GM23338 (cell line): Measurements from ENCODE around the gene UNC5A.

Experiments
- CREB1 ChIP-seq: fragments of 250-450 bp; sonication (Bioruptor Pico); IDR thresholded peaks from 2 replicates; pipeline ENCODE4 v1.5.0; 2020; ENCODE audit warnings: low read depth, mild to moderate bottlenecking, moderate library complexity
- EZH2 ChIP-seq: fragments of 200-600 bp; sonication (generic); IDR thresholded peaks from one replicate; pipeline ENCODE4 v1.8.0; 2017; ENCODE audit warnings: antibody characterized with exemption, mild to moderate bottlenecking, low read depth; ENCODE audit not compliant: unreplicated experiment
- EZH2phosphoT487 ChIP-seq: fragments of 200-600 bp; sonication (generic); IDR thresholded peaks from one replicate; pipeline ENCODE4 v1.8.1; 2018; ENCODE audit warnings: antibody characterized with exemption; ENCODE audit not compliant: unreplicated experiment
- JUNB ChIP-seq: IDR thresholded peaks from one replicate; pipeline ENCODE4 v1.6.1; 2016; ENCODE audit warnings: antibody characterized with exemption; ENCODE audit not compliant: unreplicated experiment
- NANOG ChIP-seq: IDR thresholded peaks from 2 replicates; pipeline ENCODE4 v1.6.1; 2016; ENCODE audit warnings: antibody characterized with exemption, borderline replicate concordance
- POLR2AphosphoS5 ChIP-seq: IDR thresholded peaks from 2 replicates; pipeline ENCODE4 v1.6.1; 2016; ENCODE audit warnings: antibody characterized with exemption, low read depth
- STAT1 ChIP-seq: IDR thresholded peaks from one replicate; pipeline ENCODE4 v1.6.1; 2016; ENCODE audit warnings: antibody characterized with exemption; ENCODE audit not compliant: unreplicated experiment
- ZNF114 ChIP-seq: fragments of 250-450 bp; sonication (Bioruptor Pico); IDR thresholded peaks from 2 replicates; pipeline ENCODE4 v1.5.0; 2020; ENCODE audit warnings: mild to moderate bottlenecking, moderate library complexity
- TF ChIP-seq, protein P1 (sequence below), 2 experiments: fragments of 200-600 bp in 1 of 2; sonication (generic) in 1 of 2; conservative IDR thresholded peaks; 2 replicates each; pipeline versions ENCODE4 v1.5.1 to v1.6.1; 2016 to 2017; ENCODE audit warnings: antibody characterized with exemption in 2 of 2, low read depth in 2 of 2, mild to moderate bottlenecking in 2 of 2, moderate library complexity in 1 of 2
- TF ChIP-seq, protein P2 (sequence below): IDR thresholded peaks from one replicate; pipeline ENCODE4 v1.6.1; 2018; ENCODE audit warnings: antibody characterized with exemption; ENCODE audit not compliant: unreplicated experiment
- TF ChIP-seq, protein P3 (sequence below): IDR thresholded peaks from 2 replicates; pipeline ENCODE4 v1.6.1; 2016; ENCODE audit warnings: antibody characterized with exemption

DNA sequence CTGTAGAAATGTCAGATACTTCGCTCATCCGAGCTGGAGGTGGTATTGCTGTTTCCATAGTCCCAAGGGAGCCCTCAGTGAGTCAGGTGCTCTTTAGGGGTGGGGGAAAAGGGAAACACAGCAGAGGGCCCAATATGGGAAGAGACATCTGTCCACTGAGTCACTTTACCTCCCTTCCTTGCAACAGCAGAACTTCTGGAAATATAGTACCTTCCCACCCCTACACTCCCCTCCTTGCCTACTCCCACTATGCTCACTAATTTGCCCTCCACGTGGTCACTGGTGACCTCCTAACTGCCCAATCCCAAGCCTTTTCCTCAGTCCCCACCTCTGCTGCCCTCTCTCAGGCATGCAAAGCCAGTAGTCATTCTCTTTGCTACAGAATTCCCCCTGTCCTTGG, 86.9 kb downstream of the UNC5A start:
- TF ChIP-seq, protein P1, sequence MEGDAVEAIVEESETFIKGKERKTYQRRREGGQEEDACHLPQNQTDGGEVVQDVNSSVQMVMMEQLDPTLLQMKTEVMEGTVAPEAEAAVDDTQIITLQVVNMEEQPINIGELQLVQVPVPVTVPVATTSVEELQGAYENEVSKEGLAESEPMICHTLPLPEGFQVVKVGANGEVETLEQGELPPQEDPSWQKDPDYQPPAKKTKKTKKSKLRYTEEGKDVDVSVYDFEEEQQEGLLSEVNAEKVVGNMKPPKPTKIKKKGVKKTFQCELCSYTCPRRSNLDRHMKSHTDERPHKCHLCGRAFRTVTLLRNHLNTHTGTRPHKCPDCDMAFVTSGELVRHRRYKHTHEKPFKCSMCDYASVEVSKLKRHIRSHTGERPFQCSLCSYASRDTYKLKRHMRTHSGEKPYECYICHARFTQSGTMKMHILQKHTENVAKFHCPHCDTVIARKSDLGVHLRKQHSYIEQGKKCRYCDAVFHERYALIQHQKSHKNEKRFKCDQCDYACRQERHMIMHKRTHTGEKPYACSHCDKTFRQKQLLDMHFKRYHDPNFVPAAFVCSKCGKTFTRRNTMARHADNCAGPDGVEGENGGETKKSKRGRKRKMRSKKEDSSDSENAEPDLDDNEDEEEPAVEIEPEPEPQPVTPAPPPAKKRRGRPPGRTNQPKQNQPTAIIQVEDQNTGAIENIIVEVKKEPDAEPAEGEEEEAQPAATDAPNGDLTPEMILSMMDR (conservative IDR thresholded peaks at IDR 0.05; ENCODE audit: low read depth in 2 of 2): no peak
- TF ChIP-seq EZH2phosphoT487 (no peak), JUNB (no peak), ZNF114 (CRISPR knock-in tag) (no peak), EZH2 (no peak), POLR2AphosphoS5 (no peak), NANOG (no peak), STAT1 (no peak), CREB1 (CRISPR knock-in tag) (no peak)
- TF ChIP-seq, protein P2, sequence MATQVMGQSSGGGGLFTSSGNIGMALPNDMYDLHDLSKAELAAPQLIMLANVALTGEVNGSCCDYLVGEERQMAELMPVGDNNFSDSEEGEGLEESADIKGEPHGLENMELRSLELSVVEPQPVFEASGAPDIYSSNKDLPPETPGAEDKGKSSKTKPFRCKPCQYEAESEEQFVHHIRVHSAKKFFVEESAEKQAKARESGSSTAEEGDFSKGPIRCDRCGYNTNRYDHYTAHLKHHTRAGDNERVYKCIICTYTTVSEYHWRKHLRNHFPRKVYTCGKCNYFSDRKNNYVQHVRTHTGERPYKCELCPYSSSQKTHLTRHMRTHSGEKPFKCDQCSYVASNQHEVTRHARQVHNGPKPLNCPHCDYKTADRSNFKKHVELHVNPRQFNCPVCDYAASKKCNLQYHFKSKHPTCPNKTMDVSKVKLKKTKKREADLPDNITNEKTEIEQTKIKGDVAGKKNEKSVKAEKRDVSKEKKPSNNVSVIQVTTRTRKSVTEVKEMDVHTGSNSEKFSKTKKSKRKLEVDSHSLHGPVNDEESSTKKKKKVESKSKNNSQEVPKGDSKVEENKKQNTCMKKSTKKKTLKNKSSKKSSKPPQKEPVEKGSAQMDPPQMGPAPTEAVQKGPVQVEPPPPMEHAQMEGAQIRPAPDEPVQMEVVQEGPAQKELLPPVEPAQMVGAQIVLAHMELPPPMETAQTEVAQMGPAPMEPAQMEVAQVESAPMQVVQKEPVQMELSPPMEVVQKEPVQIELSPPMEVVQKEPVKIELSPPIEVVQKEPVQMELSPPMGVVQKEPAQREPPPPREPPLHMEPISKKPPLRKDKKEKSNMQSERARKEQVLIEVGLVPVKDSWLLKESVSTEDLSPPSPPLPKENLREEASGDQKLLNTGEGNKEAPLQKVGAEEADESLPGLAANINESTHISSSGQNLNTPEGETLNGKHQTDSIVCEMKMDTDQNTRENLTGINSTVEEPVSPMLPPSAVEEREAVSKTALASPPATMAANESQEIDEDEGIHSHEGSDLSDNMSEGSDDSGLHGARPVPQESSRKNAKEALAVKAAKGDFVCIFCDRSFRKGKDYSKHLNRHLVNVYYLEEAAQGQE: no peak
- TF ChIP-seq, protein P3, sequence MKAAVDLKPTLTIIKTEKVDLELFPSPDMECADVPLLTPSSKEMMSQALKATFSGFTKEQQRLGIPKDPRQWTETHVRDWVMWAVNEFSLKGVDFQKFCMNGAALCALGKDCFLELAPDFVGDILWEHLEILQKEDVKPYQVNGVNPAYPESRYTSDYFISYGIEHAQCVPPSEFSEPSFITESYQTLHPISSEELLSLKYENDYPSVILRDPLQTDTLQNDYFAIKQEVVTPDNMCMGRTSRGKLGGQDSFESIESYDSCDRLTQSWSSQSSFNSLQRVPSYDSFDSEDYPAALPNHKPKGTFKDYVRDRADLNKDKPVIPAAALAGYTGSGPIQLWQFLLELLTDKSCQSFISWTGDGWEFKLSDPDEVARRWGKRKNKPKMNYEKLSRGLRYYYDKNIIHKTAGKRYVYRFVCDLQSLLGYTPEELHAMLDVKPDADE: no peak
